CD4-positive, alpha-beta T cell treated with Interleukin-2 at 100 ng/mL for 4 hours (primary cell): ENCODE data around the gene LTC4S.
"Not testable (repeated sequence)": the region's sequence is repeated elsewhere in the genome, so short reads cannot be mapped to it uniquely, and the experiment has no call there.

Experiments
- DNase-seq: peaks from one replicate; pipeline ENCODE4 v3.0.0-alpha.2; 2020; ENCODE audit warnings: low spot score

Gene LTC4S

DNA sequence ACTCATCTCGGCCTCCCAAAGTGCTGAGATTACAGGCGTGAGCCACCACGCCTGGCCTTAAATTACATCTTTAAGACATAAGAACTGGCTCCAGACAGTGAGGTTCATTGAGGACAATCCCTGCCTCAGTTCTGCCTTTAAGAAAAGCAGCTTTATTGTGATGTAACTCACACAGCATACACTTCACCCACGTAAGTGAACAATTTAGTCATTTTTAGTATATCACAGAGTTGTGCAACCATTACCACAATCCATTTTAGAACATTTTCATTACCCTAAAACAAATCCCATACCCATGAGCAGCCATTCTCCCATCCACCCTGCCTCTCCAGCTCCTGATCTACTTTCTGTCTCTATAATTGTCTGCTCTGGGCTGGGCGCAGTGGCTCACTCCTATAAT, 24.0 kb upstream of the LTC4S start:
- DNase-seq, result no peak

- no peak for DNase-seq
Measured at GRCh38 chr5:179771311-179771895, 22.4 kb upstream of the LTC4S start.

- DNase-seq, result no peak
Measured at GRCh38 chr5:179772351-179772750, 21.4 kb upstream of the LTC4S start.

DNA sequence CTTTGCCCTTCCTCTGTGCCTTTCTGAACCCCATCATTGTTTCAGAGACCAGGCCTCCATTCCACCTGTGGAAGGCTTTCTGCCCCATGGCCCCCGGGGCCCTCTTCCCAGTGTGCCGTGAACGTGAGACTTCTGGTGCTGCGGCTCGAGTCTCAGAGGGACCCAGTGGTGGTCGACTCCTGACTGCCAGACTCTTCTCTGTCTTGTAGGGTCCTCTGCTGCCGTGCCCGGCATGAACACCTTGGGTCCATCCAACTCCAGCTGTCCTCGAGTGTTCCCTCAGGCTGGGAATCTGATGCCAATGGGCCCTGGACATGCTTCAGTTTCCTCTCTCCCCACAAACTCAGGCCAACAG, 20.1 kb upstream of the LTC4S start:
- no peak for DNase-seq

DNA sequence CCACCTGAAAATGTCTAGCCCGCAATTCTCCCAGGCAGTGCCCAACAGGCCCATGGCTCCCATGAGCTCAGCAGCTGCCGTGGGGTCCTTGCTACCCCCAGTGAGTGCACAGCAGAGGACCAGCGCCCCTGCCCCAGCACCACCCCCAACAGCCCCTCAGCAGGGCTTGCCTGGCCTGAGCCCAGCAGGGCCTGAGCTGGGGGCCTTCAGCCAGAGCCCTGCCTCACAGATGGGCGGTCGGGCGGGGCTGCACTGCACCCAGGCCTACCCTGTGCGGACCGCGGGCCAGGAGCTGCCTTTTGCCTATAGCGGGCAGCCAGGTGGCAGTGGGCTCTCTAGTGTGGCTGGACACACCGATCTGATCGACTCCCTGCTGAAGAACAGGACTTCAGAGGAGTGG, 19.3 kb upstream of the LTC4S start:
- DNase-seq, result no peak

DNA sequence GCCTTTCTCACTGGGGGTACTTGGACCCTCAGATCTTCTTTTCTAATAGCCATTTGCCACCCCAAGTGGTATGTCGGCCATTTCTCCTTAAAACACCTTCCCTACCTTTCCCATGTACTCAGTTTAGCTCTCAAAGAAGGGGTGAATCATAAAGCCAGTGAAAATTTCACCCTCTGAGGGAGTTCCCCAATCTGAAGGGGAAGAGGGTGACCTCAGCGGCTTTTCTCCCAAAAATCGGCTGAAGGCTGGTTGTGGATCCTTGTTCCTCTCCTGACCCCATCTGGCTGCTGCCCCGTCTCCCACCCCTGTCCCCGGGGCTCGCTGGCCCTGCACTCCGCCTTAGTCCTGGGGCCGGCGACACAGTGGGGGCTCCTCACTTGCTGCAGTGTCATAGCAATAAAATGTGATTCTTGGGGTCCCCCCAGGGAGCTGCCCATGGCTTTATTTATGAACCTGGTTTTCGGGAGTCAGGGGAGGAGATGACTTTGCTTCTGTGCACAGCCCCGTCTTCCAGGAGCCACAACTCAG, 17.3 kb upstream of the LTC4S start:
- DNase-seq, result no peak

DNA sequence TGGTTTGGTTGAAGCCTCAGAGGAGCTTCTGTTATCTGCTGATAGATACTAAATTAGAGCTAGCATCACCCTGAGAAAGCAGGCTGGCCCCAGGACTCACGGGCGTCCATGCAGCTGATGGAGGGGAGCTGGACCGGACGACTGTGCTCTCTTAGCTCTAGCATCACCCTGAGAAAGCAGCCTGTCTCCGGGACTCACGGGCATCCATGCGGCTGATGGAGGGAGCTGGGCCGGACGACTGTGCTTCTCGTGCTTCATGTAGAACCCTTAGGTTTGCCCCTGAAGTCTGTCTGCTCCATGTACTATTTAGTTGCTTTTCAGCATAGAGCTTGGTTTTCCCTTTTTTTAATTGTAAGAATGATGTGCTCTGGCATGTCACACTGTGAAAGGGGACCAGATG, 16.3 kb upstream of the LTC4S start:
- DNase-seq, result no peak

- DNase-seq, result no peak
Measured at GRCh38 chr5:179777909-179778308, 15.9 kb upstream of the LTC4S start.

DNA sequence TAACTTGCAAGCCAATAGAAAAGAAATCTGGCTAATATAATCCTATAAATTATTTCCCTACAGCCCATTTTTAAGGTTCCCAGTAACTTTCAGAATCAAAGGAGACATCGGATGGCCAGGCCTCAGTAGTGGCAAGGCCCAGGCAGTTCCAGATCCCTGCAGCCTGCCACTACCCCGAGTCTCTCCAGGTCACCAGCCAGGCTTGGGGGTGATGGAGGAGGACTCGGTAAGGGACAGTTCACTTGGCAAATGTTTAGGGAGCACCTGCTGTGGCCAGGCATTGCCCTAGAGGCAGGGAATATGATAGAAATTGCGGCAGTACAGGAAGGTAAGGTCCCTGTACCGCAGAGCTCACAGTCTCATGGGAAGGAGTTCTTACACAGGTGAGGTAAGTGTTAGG, 15.2 kb upstream of the LTC4S start:
- no peak for DNase-seq

DNA sequence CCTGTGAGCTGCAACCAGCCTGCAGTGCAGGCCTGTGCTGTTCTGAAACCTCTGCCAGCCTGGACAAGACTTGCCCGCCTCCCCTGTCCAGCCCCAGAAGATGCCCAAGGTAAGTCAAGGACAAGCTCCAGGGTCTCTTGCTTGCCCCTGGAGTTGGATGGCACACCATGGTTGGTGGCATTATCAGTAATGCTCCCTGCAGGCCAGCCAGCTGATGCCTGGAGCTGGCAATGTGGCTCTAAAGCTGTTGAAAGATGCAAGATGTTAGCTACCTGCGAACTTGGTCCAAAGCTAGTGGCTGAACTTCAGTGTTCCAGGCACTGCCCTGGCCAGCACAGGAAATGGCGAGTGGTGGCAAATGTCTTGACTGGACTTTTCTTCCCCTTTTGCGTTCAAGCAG, 14.0 kb upstream of the LTC4S start:
- no peak for DNase-seq

DNA sequence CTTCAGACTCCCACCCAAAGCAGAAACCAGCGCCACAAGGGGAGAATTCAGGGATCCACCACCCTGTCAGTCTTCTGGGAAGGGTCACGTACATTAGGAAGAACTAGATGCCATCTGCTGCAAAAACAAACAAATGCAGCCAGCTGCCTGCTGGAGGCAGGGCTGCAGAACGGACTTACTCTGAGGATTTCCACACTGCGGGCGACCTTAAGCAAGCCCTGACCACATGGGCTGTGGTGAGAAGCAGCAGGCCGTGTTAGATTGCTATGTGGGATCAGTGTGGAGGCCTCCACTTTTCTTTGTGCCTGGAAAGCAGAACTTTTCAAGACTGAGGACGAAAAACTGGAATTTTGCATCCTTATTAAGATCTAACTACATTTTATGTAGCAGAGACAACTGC, 13.4 kb upstream of the LTC4S start:
- DNase-seq, result no peak

- no peak for DNase-seq
Measured at GRCh38 chr5:179781846-179782245, 11.9 kb upstream of the LTC4S start.

DNA sequence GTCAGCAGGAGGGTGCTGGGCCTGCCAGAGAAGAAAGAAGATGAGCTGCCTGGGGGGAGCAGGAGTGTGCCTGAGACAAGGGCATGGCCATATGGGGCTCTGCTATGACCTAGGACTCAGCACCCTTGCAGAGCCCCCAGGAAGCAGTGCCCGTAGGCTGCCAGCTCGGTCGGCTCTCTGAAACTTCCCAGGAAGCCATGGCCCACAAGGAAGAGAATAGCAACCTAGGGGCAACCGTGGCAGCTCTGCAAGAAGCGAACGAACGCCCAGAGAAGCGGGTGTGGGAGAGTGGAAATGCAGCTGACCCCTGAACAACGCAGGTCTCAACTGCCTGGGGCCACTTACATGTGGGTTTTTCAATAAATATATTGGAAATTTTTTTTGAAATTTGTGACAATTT, 10.7 kb upstream of the LTC4S start:
- DNase-seq, result no peak

GRCh38 chr5:179786861-179787260, 6.9 kb upstream of the LTC4S start:
- DNase-seq, result no peak

GRCh38 chr5:179788193-179788854, 5.5 kb upstream of the LTC4S start:
- DNase-seq, result no peak

GRCh38 chr5:179789278-179789677, 4.5 kb upstream of the LTC4S start:
- not testable (repeated sequence) for DNase-seq

- no peak for DNase-seq
Measured at GRCh38 chr5:179791881-179792611, 1.7 kb upstream of the LTC4S start.

DNA sequence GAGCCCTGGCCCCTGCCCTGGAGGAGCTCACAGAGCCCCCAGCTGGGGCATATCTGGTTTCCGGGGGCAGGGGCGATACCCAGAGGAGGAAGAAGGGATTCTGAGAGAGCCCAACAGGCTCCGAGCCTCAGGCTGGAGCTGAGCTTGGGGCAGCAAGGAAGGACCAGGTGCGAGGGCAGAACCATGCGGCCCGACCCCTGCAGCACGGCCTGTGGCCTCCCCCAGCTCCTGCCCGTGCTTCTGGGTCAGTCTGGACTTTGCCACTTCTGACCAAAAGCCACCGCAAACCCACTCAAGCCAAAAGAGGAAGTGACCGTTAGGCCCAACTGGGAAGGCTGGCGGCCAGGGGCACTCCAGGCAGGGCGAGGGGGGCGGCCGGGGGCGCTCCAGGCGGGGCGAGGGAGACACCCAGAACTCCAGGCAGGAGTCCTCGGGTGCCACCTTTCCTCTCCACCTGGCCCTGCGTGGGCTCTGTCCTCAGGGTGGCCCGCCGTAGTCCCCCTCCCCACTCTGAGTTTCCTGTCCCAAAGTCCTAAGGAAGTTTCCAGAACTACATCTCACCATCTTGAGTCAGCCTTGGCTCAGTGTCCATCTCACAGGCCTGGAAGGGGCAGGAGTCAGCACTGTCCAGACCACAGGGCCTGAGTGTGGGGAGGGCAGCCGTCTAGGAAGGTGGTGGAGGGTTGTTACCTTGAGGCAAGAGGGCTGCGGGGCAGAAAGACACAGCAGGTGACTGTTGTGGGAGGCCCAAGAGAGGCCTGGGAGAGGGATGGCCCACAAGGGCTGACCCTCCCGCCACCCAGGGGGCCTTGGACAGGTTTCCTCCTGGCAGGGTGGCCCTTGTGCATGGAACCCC, 946 bp upstream of the LTC4S start:
- DNase-seq, result no peak

DNA sequence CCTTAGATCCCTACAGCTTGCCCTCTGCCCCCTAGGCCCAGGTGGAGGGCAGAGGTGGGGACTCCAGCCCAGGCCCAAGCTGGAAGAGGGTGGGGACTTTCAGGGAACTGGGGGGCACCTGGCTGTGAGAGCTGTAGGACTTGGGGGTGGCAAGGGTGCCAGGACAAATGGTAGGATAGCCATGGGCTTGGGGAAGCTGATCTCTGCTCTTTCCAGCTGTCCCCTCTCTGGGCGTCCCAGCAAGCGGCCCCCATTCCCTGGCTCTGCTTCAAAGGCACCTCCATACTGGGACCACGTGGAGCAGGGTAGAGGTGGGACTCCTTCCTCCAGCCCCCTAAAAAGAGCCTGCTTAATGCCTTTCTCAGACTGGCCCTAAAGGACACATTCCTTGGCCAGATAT, 385 bp downstream of the LTC4S start:
- DNase-seq, result no peak

GRCh38 chr5:179794575-179794974, 789 bp downstream of the LTC4S start:
- no peak for DNase-seq

- no peak for DNase-seq
Measured at GRCh38 chr5:179795049-179795862, 1.5 kb downstream of the LTC4S start.
